Stimulated activated CD8-positive, alpha-beta memory T cell treated with anti-CD3 and anti-CD28 coated beads, Interleukin-12 subunit alpha, Interleukin-12 subunit beta, amount 100 ng/mL, for 1 hour (primary cell): ENCODE measurements around the gene DUSP18.
"Not testable (repeated sequence)": the region's sequence is repeated elsewhere in the genome, so short reads cannot be mapped to it uniquely, and the experiment has no call there.

Experiments used
- DNase-seq: peaks from one replicate; pipeline ENCODE4 v3.0.0-alpha.2; 2020; ENCODE audit warnings: low read depth

DUSP18 gene

DNA sequence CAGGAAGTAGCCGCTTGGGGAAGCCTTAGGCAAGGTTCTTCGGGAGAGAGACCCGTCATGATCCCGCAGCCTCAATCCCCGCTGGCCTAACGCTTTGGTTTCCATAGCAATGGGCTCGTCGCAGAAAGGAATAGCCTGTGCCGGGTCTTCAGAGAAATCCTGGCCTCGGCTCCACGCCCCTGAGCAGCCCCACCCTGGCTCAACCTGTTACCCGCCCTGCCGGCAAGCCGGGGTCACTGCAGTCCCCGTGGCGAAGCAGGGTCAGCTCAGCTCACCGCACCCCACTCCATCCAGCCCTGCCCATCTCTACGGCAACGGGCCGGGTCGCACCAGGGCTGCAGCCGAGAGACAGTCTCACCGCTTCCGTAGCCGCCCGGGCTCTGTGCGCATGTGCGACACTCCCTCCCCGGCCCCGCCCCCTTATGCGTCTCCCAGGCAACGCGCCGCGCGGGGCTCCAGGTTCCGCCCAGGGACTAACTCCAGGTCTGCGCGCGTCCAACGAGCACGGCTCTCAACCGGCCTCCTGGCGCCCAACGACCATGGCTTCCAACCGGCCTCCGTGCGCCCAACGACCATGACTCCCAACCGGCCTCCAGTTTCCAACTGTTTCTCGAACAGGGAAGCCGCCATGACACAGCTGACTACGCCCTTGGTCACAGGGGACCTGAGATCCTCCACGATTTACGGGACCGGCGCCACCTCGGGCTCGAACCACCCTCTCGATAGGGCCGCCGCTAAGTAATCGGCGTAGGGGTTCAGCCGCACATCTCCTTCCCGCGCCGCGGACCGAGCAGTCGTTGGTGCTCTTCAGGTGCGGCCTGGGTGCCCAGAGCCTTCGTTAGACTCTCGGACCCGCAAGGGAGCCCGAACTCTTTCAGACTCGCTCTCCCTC lies at the start of gene DUSP18:
TSS of gene DUSP18 (minus strand) at position 382 of the 892 bp plus-strand sequence. CDS start 3,872 bp downstream, outside the sequence.
- DNase-seq, result peak; percentile 91

GRCh38 chr22:30714062-30714461 lies 46.4 kb upstream of the DUSP18 start:
- DNase-seq, result no peak

- no peak for DNase-seq
Measured at GRCh38 chr22:30712094-30712493, 44.4 kb upstream of the DUSP18 start.

- not testable (repeated sequence) for DNase-seq
Measured at GRCh38 chr22:30709980-30710379, 42.3 kb upstream of the DUSP18 start.

GRCh38 chr22:30705710-30706651 lies 38.3 kb upstream of the DUSP18 start:
- no peak for DNase-seq

DNA sequence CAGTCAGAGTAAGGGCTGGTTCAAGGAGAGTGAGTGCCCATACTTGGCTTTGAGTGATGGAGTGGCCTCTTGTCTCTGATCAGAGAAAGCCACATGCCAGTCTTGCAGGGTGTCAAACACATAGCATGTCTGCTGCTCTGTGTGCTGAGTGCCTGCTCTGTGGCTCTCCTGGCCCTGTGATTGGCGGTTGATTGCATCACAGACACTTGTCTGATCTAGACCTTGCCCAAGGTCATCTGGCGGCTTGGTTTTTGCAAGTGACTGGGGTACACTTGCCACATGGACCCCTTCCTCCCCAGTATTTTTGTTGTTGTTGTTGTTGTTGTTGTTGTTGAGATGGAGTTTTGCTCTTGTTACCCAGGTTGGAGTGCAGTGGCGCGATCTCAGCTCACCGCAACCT lies 37.3 kb upstream of the DUSP18 start:
- DNase-seq, result no peak

- no peak for DNase-seq
Measured at GRCh38 chr22:30702856-30703255, 35.2 kb upstream of the DUSP18 start.

DNA sequence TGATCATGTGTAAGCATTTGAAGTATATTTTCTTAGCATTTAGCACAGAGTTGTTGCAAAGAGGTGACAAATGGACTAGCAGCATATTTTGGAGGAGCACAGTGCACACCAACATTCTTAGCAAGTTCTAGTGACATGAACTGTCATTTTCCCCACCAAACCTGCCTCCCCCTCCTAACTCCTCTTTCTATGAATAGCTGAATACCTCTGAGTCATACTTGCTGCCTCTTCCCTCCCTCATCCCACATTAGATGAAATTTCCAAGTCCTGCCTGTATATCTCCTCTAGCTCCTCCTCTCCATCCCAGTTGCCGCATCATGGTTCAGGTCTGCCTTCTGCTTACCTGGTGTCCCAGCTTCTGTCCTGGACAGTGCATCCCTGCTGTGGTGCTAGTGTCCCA lies 34.2 kb upstream of the DUSP18 start:
- no peak for DNase-seq

DNA sequence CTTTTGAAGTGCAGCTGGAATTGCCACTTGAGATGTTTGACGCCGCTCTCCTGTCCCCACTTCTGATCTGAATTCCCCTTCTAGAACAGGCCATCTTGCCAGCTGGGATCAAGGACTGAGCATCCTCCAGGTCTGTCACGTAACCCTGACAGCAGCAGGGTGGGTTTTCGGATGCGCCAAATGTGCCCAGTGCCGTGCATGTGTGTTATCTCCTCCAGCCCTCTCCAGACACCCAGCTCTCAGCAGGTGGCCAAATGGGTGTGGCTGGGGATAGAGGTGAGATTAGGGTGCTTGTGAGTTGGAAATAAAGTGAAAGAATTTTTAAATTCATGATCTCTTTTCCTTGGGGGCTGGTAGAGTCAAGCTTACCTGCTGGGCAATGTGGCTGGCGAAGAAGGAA lies 30.3 kb upstream of the DUSP18 start:
- DNase-seq, result no peak

GRCh38 chr22:30695871-30696655 lies 28.4 kb upstream of the DUSP18 start:
- no peak for DNase-seq

DNA sequence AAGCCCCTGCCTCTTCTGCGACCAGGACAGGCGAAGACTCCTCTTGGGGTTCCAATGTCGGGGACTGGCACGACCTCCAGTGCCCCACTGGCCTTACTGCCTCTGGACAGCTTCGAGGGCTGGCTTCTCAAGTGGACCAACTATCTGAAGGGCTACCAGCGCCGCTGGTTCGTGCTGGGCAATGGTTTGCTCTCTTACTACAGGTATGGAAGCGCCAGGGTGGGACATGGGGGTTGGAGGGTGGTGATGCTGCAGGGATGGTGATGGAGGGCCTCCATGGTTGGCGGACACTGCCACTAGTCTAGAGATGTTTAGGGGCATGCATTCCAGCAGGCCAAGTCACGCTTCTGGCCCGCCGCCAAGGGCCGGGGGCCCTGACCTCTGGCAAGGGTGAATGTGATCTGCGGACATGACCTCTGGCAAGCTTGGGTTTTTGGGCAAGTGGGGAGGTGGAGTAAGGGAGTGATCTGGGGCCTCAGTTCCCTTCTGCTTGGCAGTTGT lies 27.7 kb upstream of the DUSP18 start:
- DNase-seq, result no peak

DNA sequence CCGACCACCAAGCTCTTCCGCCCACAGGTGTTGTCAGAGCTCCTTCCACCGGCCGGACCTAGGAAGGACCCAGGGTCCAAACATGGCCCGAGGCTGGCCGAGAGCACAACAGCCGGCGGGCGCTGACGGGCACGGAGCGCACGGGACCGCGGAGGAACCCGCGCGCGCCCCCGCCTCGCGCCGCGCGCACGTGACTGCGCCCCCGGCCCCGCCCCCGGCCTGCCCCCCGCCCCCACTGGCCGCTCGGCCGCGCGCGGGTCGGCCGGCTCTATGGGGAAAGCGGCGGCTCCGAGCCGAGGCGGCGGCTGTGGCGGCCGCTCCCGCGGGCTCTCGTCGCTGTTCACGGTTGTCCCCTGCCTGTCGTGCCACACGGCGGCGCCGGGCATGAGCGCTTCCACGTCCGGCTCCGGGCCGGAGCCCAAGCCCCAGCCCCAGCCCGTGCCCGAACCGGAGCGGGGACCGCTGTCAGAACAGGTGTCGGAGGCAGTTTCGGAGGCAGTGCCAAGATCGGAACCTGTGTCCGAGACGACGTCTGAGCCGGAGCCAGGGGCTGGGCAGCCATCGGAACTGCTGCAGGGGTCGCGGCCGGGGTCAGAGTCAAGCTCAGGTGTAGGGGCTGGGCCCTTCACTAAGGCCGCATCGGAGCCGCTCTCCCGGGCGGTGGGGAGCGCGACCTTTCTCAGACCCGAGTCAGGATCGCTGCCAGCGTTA lies 27.1 kb upstream of the DUSP18 start, which contains the start of gene OSBP2:
TSS of gene OSBP2 (plus strand) at position 235 of the 711 bp plus-strand sequence. CDS start at position 271, 36 bp downstream.
- no peak for DNase-seq

DNA sequence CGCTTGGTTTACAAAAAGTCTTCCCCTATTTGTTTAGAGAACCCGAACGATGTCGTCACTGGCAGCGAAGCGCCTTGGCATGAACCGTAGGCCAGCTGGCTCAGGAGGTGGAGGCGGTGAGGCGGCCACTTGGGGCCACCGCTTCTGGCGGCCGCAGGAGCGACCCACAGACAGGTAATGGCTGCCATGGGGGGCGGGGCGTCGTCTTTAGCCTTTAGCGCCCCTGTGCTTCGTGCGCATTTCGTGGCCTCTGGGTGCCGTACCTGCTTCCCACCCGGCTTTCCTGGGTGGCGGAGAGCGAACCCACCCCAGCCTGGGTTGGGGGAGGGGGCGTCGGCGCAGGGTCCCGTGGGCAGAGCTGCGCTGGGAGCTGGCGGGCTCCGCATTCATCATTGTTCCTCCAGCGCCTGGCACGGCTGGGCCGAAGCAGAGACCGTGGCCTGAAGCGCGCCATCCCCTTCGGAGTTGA lies 26.5 kb upstream of the DUSP18 start:
- DNase-seq, result peak; percentile 25

DNA sequence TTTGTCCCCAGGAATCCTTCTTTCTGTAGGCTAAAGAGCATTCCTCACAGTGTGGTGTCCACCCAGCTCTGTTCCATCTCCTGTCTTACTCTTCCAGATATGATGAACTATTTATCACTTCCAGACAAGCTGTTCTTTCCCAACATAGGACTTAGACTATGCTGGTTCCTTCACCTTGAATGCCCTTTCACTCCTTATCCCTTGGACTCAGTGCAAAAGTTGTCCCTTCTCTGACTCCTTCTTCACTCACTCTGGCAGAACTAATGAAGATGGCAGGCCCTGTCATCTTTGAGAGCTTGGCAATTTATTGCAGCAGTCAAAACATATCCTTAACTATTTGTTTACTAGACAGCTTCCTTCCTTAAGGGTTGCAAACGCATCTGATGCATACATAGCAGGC lies 23.5 kb upstream of the DUSP18 start:
- DNase-seq, result no peak

DNA sequence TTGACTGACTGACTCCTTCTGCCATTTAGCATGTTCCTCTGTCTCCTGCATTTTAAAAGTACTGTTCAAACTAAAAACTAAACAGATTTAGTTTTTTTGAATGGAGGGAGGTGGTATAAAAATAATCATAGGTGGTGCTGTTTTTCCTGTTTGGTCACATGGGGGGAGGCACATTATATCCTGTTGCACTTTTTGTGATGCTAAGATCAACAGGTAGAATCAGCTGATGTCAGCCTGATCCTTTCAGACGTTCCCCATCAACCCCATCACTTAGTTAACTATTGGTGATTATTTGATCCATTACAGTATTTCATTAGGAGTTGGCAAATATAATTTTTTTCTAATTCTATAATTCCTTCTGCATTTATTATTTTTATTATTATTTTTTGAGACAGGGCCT lies 21.9 kb upstream of the DUSP18 start:
- DNase-seq, result no peak

- no peak for DNase-seq
Measured at GRCh38 chr22:30687358-30687757, 19.7 kb upstream of the DUSP18 start.

GRCh38 chr22:30685178-30685577 lies 17.5 kb upstream of the DUSP18 start:
- DNase-seq, result no peak

DNA sequence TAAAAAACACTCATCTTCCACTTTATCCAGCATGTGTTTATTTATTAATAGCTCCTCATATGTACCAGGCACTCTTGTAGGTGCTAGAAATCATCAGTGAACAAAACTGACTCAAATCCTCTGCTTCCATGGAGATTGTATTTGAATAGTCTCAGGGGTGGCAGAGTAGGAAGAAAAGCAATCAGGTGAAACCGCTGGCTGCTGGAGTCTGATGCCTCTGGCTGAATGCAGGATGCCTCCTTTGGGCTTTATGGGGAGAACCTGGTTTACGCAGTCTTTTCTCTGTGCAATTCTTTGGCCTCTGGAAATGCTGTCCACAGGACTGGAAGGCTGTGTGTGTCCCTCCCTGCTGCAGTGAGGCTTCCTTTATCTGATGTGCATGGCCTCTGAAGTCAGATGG lies 14.2 kb upstream of the DUSP18 start:
- DNase-seq, result no peak

DNA sequence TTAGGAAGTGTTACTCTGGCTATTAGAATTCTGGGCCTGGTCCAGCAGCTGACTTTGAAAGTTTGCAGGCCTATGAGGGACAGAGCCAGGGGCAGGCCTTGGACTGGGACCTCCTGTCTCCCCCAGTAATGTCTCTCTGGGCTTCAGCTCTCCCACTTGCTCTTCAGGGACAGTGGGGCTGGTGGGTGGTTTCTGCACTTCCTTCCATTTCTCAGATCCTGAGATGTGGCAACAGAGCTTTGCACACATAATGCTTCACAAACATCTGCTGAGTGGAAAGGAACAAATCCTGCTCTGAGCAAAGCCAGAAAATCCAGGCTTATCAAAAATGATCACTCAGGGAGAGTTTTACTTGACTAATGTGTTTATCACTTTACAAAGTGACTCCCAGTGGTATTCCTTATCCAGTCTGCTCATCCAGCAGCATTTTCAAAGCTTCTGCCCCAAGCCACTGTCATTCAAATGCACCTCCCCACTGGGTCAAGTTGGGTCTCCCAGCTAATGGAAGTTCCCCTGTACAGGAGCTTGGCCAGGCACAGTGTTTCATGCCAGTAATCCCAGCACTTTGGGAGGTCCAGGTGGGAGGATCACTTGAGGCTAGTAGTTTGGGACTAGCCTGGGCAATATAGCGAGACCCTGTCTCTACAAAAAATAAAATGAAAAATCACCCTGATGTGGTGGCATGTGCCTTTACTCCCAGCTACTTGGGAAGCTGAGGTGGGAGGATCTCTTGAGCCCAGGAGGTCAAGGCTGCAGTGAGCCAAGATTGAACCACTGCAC lies 13.5 kb upstream of the DUSP18 start:
- DNase-seq, result no peak
